HG03457 (cell line): Measurements from ENCODE around the gene KCNH1.
"Not testable (repeated sequence)": the region's sequence is repeated elsewhere in the genome, so short reads cannot be mapped to it uniquely, and the experiment has no call there.

ENCODE experiments used
- ATAC-seq: cut with Tn5 transposase; IDR thresholded peaks from one replicate; pipeline ENCODE4 v1.9.1; 2021; ENCODE audit warnings: moderate number of reproducible peaks; ENCODE audit not compliant: unreplicated experiment

KCNH1 gene

GRCh38 chr1:211099393-211099792, 34.6 kb downstream of the KCNH1 start:
- no peak for ATAC-seq

- ATAC-seq = no peak
Measured at GRCh38 chr1:211095381-211095780, 38.6 kb downstream of the KCNH1 start.

GRCh38 chr1:211092955-211093354, 41.0 kb downstream of the KCNH1 start:
- no peak for ATAC-seq

GRCh38 chr1:211091867-211092266, 42.1 kb downstream of the KCNH1 start:
- ATAC-seq = no peak

GRCh38 chr1:211089536-211089935, 44.4 kb downstream of the KCNH1 start:
- no peak for ATAC-seq

- ATAC-seq = no peak
Measured at GRCh38 chr1:211088156-211088555, 45.8 kb downstream of the KCNH1 start.

GRCh38 chr1:211082824-211083223, 51.1 kb downstream of the KCNH1 start:
- ATAC-seq = no peak

GRCh38 chr1:211081447-211081846, 52.5 kb downstream of the KCNH1 start:
- ATAC-seq = not testable (repeated sequence)

- no peak for ATAC-seq
Measured at GRCh38 chr1:211068976-211069375, 65.0 kb downstream of the KCNH1 start.

- no peak for ATAC-seq
Measured at GRCh38 chr1:211066781-211067384, 67.1 kb downstream of the KCNH1 start.

- ATAC-seq = not testable (repeated sequence)
Measured at GRCh38 chr1:211041838-211042237, 92.1 kb downstream of the KCNH1 start.

- ATAC-seq = no peak
Measured at GRCh38 chr1:211037095-211037494, 96.9 kb downstream of the KCNH1 start.

- ATAC-seq = no peak
Measured at GRCh38 chr1:211036381-211037060, 97.4 kb downstream of the KCNH1 start.

GRCh38 chr1:211035821-211036380, 98.0 kb downstream of the KCNH1 start:
- no peak for ATAC-seq

GRCh38 chr1:211033921-211034525, 99.9 kb downstream of the KCNH1 start:
- ATAC-seq = no peak

GRCh38 chr1:211024901-211025300, 109.0 kb downstream of the KCNH1 start:
- ATAC-seq = no peak

GRCh38 chr1:211019266-211019665, 114.7 kb downstream of the KCNH1 start:
- ATAC-seq = no peak

GRCh38 chr1:211018690-211019089, 115.3 kb downstream of the KCNH1 start:
- ATAC-seq = no peak

GRCh38 chr1:211017075-211017718, 116.8 kb downstream of the KCNH1 start:
- ATAC-seq = no peak

GRCh38 chr1:211014275-211014674, 119.7 kb downstream of the KCNH1 start:
- ATAC-seq = no peak
